ENCODE results near the gene FADS3. TPM values are rescaled to one million over a fixed set of nuclear protein-coding genes. Genes with fewer than 3 reads are reported as not detected.

The FADS3 gene
- total and polyA plus RNA-seq, 9 donors = 10.6 to 85.8 (median 41.3) TPM

Small RNAs within 50 kb of the gene (microRNA-seq; reads per million reads assigned to microRNA genes)
- 0 to 0.95 (median 0.18) reads per million in 3 donors for gene MIR6746

Small RNAs within 50 kb of the gene (small RNA-seq; reads per million reads assigned to genes)
- gene MIR6746 (not detected), gene RNU6-1243P (not detected)

Other genes with a start within 250 kb of the FADS3 start
- 1 to 10 TPM in 6 of 7 donors, under 1 TPM in 1; 0.48 to 4.4 (median 1.9) TPM for gene DAGLA, start 211.2 kb downstream of the FADS3 start, total RNA-seq
- under 1 TPM; 0.40 to 0.77 TPM for gene DAGLA, start 211.2 kb downstream of the FADS3 start, polyA plus RNA-seq
- gene MYRF, start 138.9 kb downstream of the FADS3 start, total RNA-seq = 100 to 1,000 TPM in 1 of 7 donors, 10 to 100 TPM in 6; 11.3 to 109 (median 41.3) TPM
- 1 to 10 TPM; 6.6 to 6.7 TPM for gene MYRF, start 138.9 kb downstream of the FADS3 start, polyA plus RNA-seq
- gene TMEM258, start 98.9 kb downstream of the FADS3 start, total RNA-seq = 100 to 1,000 TPM in 5 of 7 donors, 10 to 100 TPM in 2; 32.2 to 131 (median 117) TPM
- gene TMEM258, start 98.9 kb downstream of the FADS3 start, polyA plus RNA-seq = 100 to 1,000 TPM; 170 to 192 TPM
- 1 to 10 TPM; 3.7 to 8.6 (median 5.2) TPM for gene FEN1, start 98.6 kb downstream of the FADS3 start, total RNA-seq
- 1 to 10 TPM; 4.4 to 4.7 TPM for gene FEN1, start 98.6 kb downstream of the FADS3 start, polyA plus RNA-seq
- 100 to 1,000 TPM in 1 of 7 donors, 10 to 100 TPM in 6; 16.2 to 242 (median 53.7) TPM for gene FADS1, start 74.5 kb downstream of the FADS3 start, total RNA-seq
- gene FADS1, start 74.5 kb downstream of the FADS3 start, polyA plus RNA-seq = 10 to 100 TPM; 20.1 to 45.3 TPM
- 100 to 1,000 TPM in 1 of 7 donors, 10 to 100 TPM in 4, 1 to 10 TPM in 2; 6.3 to 298 (median 26.2) TPM for gene FADS2, start 63.2 kb downstream of the FADS3 start, total RNA-seq
- gene FADS2, start 63.2 kb downstream of the FADS3 start, polyA plus RNA-seq = 10 to 100 TPM; 20.6 to 96.9 TPM
- 10 to 100 TPM; 14.1 to 90.0 (median 53.8) TPM for gene RAB3IL1, start 26.0 kb upstream of the FADS3 start, total RNA-seq
- 10 to 100 TPM in 1 of 2 donors, 1 to 10 TPM in 1; 4.5 to 42.8 TPM for gene RAB3IL1, start 26.0 kb upstream of the FADS3 start, polyA plus RNA-seq
- gene BEST1, start 58.8 kb upstream of the FADS3 start, total RNA-seq = 10 to 100 TPM in 1 of 7 donors, 1 to 10 TPM in 6; 1.0 to 17.8 (median 6.1) TPM
- gene BEST1, start 58.8 kb upstream of the FADS3 start, polyA plus RNA-seq = 1 to 10 TPM; 3.5 to 4.0 TPM
- gene FTH1, start 76.1 kb upstream of the FADS3 start, total RNA-seq = 1,000 to 10,000 TPM; 1,118 to 2,442 (median 2,118) TPM
- gene FTH1, start 76.1 kb upstream of the FADS3 start, polyA plus RNA-seq = 1,000 to 10,000 TPM; 2,228 to 5,649 TPM
- 10 to 100 TPM in 6 of 7 donors, 1 to 10 TPM in 1; 7.6 to 20.0 (median 16.5) TPM for gene INCENP, start 232.5 kb upstream of the FADS3 start, total RNA-seq
- 10 to 100 TPM in 1 of 2 donors, 1 to 10 TPM in 1; 6.6 to 11.7 TPM for gene INCENP, start 232.5 kb upstream of the FADS3 start, polyA plus RNA-seq

Measured in ovary (tissue), 9 donors.